ENCODE results near the gene KRT13. TPM values are rescaled to one million over a fixed set of nuclear protein-coding genes. Genes with fewer than 3 reads are reported as not detected.

KRT13 gene
- total RNA-seq, 1 experiment from 2014 or later, result not detected

GRCh38 chr17:41521574-41522261, 16.3 kb upstream of the KRT13 start:
- POLR2A ChIA-PET, result interaction anchor here (0.6 to 1.3 kb wide), 4 partner anchors 10 to 168 kb away, joined by 3 to 4 read pairs (median 4); no protein-coding TSS in a partner anchor
- H3K4me1 Mint-ChIP-seq, result peaks cover 25% of the 10 kb centered on the region
- CTCF ChIA-PET, result interaction anchor here (0.6 to 2.9 kb wide), 9 partner anchors 9 to 144 kb away, joined by 3 to 52 read pairs (median 10); no protein-coding TSS in a partner anchor
- no peak overlapping the region for H3K4me3 Mint-ChIP-seq
- no peaks in the 10 kb centered on the region for H3K9me3 Mint-ChIP-seq
- H3K36me3 Mint-ChIP-seq, result peaks cover 26% of the 10 kb centered on the region
- H3K27me3 Mint-ChIP-seq (ENCODE audit: low read depth), result no peaks in the 10 kb centered on the region; the same call in 1 of the 2 replicates
- ATAC-seq (peak; percentile 46), DNase-seq (ENCODE audit: low spot score) (peak; percentile 57)
- peak overlapping the region; percentile 48; the same call in 1 of the 2 replicates for H3K27ac Mint-ChIP-seq
- TF ChIP-seq TP53 (CRISPR knock-in tag; IDR thresholded peaks at IDR 0.05) (no peak), ELF4 (CRISPR knock-in tag; IDR thresholded peaks at IDR 0.05; ENCODE audit: low read depth) (no peak), NR1H2 (CRISPR knock-in tag; IDR thresholded peaks at IDR 0.05) (no peak)

GRCh38 chr17:41520821-41521521, 15.6 kb upstream of the KRT13 start:
- DNase-seq (ENCODE audit: low spot score), result no peak
- ATAC-seq, result no peak
- Mint-ChIP-seq H3K27me3 (ENCODE audit: low read depth) (no peaks in the 10 kb centered on the region; the same call in 1 of the 2 replicates), H3K36me3 (peaks cover 26% of the 10 kb centered on the region), H3K27ac (no peak overlapping the region; the same call in 1 of the 2 replicates), H3K4me3 (no peak overlapping the region), H3K9me3 (no peaks in the 10 kb centered on the region), H3K4me1 (peaks cover 24% of the 10 kb centered on the region)
- POLR2A ChIA-PET, result interaction anchor here (0.7 to 1.3 kb wide), 2 partner anchors 9 to 28 kb away, joined by 3 to 4 read pairs; no protein-coding TSS in a partner anchor
- TF ChIP-seq ZNF138 (CRISPR knock-in tag; conservative IDR thresholded peaks at IDR 0.05), result no peak
- CTCF ChIA-PET, result interaction anchor here (1.9 to 2.9 kb wide), 5 partner anchors 28 to 145 kb away, joined by 10 to 52 read pairs (median 12); no protein-coding TSS in a partner anchor

DNA sequence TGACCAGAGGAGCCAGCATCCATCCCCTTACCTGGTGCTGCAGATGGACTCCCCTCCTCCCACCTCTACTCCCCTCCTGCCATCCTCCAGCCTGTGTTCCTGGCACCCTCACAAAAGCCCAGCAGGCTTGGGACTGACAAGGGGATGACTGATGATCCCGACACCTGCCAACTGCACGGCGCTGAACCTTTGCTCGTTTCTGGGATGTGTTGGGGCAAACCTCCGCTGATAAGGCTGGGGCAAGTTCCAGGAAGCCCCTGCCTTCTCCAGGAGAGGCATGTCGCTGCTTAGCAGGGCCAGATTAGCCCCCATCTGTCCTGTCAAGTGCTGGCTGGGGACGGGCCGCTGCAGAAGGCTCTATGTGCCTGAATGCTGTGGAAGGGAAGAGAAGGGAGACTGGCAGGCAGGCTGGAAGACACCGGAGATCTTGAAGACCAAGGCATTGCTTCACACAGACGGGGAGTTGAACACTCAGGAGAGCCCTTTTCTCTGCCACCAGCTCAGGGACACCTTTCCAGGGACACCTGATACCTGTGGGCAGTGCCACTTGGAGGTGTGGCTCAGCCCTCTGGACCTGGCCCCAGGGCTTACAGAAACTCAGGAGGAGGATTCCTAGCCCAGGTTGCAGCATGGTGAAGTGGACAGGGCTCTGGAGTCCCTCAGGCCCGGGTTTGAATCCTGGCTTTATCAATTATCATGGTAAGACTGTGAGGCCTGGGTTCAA, 14.3 kb upstream of the KRT13 start:
- H3K4me1 Mint-ChIP-seq, result peaks cover 21% of the 10 kb centered on the region
- POLR2A ChIA-PET, result no interaction called here
- ATAC-seq (no peak), DNase-seq (ENCODE audit: low spot score) (no peak)
- no peaks in the 10 kb centered on the region for H3K9me3 Mint-ChIP-seq
- CTCF ChIA-PET, result interaction anchor here (1.0 to 15.4 kb wide), 3 partner anchors 29 to 143 kb away, joined by 3 to 116 read pairs (median 5); no protein-coding TSS in a partner anchor
- TF ChIP-seq ELF4 (CRISPR knock-in tag; IDR thresholded peaks at IDR 0.05; ENCODE audit: low read depth) (no peak), RORB (CRISPR knock-in tag; IDR thresholded peaks at IDR 0.05) (no peak), ETV6 (CRISPR knock-in tag; IDR thresholded peaks at IDR 0.05) (no peak), NFATC4 (CRISPR knock-in tag; IDR thresholded peaks at IDR 0.05) (no peak), ZNF425 (CRISPR knock-in tag; conservative IDR thresholded peaks at IDR 0.05) (no peak), EMX1 (CRISPR knock-in tag; IDR thresholded peaks at IDR 0.05) (no peak), ZNF671 (CRISPR knock-in tag; IDR thresholded peaks at IDR 0.05) (no peak), SP1 (CRISPR knock-in tag; conservative IDR thresholded peaks at IDR 0.05) (no peak), CDX4 (CRISPR knock-in tag; IDR thresholded peaks at IDR 0.05; ENCODE audit: borderline replicate concordance) (no peak)
- TF ChIP-seq, protein P1, sequence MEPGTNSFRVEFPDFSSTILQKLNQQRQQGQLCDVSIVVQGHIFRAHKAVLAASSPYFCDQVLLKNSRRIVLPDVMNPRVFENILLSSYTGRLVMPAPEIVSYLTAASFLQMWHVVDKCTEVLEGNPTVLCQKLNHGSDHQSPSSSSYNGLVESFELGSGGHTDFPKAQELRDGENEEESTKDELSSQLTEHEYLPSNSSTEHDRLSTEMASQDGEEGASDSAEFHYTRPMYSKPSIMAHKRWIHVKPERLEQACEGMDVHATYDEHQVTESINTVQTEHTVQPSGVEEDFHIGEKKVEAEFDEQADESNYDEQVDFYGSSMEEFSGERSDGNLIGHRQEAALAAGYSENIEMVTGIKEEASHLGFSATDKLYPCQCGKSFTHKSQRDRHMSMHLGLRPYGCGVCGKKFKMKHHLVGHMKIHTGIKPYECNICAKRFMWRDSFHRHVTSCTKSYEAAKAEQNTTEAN (CRISPR knock-in tag; IDR thresholded peaks at IDR 0.05), result no peak
- peaks cover 17% of the 10 kb centered on the region for H3K36me3 Mint-ChIP-seq
- no peak overlapping the region for H3K4me3 Mint-ChIP-seq
- H3K27ac Mint-ChIP-seq, result peak overlapping the region; percentile 45; the same call in 1 of the 2 replicates
- no peaks in the 10 kb centered on the region for H3K27me3 Mint-ChIP-seq (ENCODE audit: low read depth)
